Transverse colon (tissue), 4 donors: ENCODE measurements around the gene PDLIM7. TPM values are rescaled to one million over a fixed set of nuclear protein-coding genes. Genes with fewer than 3 reads are reported as not detected.

Experiments
- DNase-seq: peaks from one replicate; pipeline ENCODE4 v3.0.0-alpha.2; 2019
- H3K27ac ChIP-seq, 4 donors: fragments of 200-600 bp; sonication (generic); 2 replicates each; pipeline ENCODE4 v1.5.1; 2016 to 2018; ENCODE audit warnings: inconsistent platforms in 4 of 4
- H3K27me3 ChIP-seq: fragments of 200-600 bp; sonication (generic); 2 replicates; pipeline ENCODE4 v1.5.1; 2017; ENCODE audit warnings: inconsistent platforms
- H3K36me3 ChIP-seq, 4 donors: fragments of 200-600 bp; sonication (generic); 2 replicates each; pipeline ENCODE4 v1.5.1; 2017 to 2019; ENCODE audit warnings: inconsistent platforms in 4 of 4
- H3K4me1 ChIP-seq, 4 donors: fragments of 200-600 bp; sonication (generic); 2 replicates each; pipeline ENCODE4 v1.5.1; 2017 to 2020; ENCODE audit warnings: inconsistent platforms in 4 of 4
- H3K4me3 ChIP-seq, 4 donors: fragments of 200-600 bp; sonication (generic); 1 replicate in 1 of 4; 2 replicates in 3 of 4; pipeline versions ENCODE4 v1.5.1 to v1.6.1; 2017 to 2019; ENCODE audit warnings: inconsistent platforms in 4 of 4
- H3K9me3 ChIP-seq, 2 donors: fragments of 200-600 bp; sonication (generic); 2 replicates each; pipeline ENCODE4 v1.5.1; 2017 to 2019; ENCODE audit warnings: inconsistent platforms in 2 of 2
- EP300 ChIP-seq: sonication (generic); formaldehyde crosslinking; IDR thresholded peaks from one replicate; pipeline ENCODE4 v1.6.1; 2017; ENCODE audit warnings: antibody characterized with exemption, low read depth
- POLR2A ChIP-seq: fragments of 450-650 bp; IDR thresholded peaks from one replicate; pipeline ENCODE4 v1.6.1; 2016; ENCODE audit warnings: antibody characterized with exemption, mild to moderate bottlenecking, moderate library complexity
- POLR2AphosphoS5 ChIP-seq, 3 donors: sonication (generic); formaldehyde crosslinking; IDR thresholded peaks; one replicate each; pipeline ENCODE4 v1.6.1; 2016; ENCODE audit warnings: antibody characterized with exemption in 3 of 3
- WGBS, 2 donors: methylation state at CpG; one replicate each; pipeline ENCODE4 v1.1.5; 2018; ENCODE audit warnings: low coverage in 1 of 2; 5-methylcytosine and 5-hydroxymethylcytosine counted together
- in situ Hi-C, 4 donors: fragments of 200-750 bp; cut with MboI; loops; one replicate each; pipeline versions ENCODE4 v1.15.0 to v1.15.1; 2017; ENCODE audit warnings: low sequenced_read_pairs in 3 of 4, low pct_ligation_motif_present in 1 of 4, low pct_unique_long_range_greater_than_20kb in 1 of 4
- intact Hi-C: fragments of 100-400 bp; cut with DNase I; formaldehyde crosslinking; loops from one replicate; pipeline ENCODE4 v1.15.1; 2023; ENCODE audit warnings: low total_unique reads
- total RNA-seq, 4 donors: library from RNA; depleted of rRNA; stranded (reverse); fragments of >200 nt; gene quantifications; one replicate each; pipeline ENCODE4 v1.1.0, GENCODE V29; 2016
- TF ChIP-seq, protein P1 (sequence below), 5 experiments: fragments of 200-600 bp in 3 of 5; fragments of 450-650 bp in 2 of 5; sonication (generic) in 3 of 5; IDR thresholded peaks; 1 replicate in 2 of 5; 2 replicates in 3 of 5; pipeline ENCODE4 v1.5.1; 2016 to 2017; ENCODE audit warnings: antibody characterized with exemption in 5 of 5, inconsistent platforms in 3 of 5, mild to moderate bottlenecking in 2 of 5, moderate library complexity in 1 of 5

PDLIM7 gene
- total RNA-seq, 4 donors from 2014 or later: 52.6 to 256 (median 78.6) TPM

DNA sequence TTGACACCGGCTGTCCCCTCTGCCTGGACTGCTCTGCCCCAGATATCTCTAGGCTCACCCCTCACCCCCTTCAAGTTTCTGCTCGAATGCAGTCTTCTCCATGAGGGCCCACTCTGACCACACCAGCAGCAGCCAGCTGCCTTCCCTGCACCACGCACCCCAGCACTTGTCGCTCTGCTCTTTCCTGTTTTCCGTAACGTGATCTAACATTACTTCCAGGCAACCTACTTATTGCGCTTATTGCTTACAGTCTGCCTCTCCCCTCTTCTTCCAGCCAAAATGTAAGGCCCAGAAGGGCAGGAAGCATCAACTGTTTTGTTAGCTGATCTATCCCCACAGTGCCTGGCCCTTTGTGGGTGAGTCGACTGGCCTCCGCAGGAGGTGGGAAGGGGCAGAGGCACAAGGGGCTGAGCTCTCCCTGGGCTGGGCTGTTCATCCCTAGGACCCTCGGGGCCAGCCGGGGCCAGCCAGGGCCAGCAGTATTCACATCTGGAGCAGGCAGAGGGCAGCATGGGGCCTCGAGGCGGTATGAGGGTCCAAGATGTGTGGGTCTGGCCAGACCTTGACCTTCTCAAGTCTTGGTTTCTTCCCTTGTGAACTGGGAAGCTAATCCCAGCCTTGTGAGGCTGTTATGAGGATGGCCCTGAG lies 12.4 kb downstream of the PDLIM7 start:
- DNase-seq: no peak
- no peak overlapping the region for H3K4me3 ChIP-seq
- intact Hi-C loops (no loop called here), in situ Hi-C loops (no loop called here)
- WGBS, 2 donors: 47 to 79% methylated on average over 5 to 13 of the region's 13 CpGs
- H3K36me3 ChIP-seq: no peaks in the 10 kb centered on the region
- H3K9me3 ChIP-seq: no peaks in the 10 kb centered on the region
- peaks cover 7 to 30% (median 15%) of the 10 kb centered on the region in 4 donors for H3K4me1 ChIP-seq
- TF ChIP-seq POLR2AphosphoS5 (IDR thresholded peaks at IDR 0.05): no peak
- no peak for TF ChIP-seq EP300
- TF ChIP-seq, protein P1, sequence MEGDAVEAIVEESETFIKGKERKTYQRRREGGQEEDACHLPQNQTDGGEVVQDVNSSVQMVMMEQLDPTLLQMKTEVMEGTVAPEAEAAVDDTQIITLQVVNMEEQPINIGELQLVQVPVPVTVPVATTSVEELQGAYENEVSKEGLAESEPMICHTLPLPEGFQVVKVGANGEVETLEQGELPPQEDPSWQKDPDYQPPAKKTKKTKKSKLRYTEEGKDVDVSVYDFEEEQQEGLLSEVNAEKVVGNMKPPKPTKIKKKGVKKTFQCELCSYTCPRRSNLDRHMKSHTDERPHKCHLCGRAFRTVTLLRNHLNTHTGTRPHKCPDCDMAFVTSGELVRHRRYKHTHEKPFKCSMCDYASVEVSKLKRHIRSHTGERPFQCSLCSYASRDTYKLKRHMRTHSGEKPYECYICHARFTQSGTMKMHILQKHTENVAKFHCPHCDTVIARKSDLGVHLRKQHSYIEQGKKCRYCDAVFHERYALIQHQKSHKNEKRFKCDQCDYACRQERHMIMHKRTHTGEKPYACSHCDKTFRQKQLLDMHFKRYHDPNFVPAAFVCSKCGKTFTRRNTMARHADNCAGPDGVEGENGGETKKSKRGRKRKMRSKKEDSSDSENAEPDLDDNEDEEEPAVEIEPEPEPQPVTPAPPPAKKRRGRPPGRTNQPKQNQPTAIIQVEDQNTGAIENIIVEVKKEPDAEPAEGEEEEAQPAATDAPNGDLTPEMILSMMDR (IDR thresholded peaks at IDR 0.05): no peak
- TF ChIP-seq POLR2A: no peak
- peak overlapping the region in 3 of 4 donors; percentile 22 to 91 (median 41) for H3K27ac ChIP-seq
- H3K27me3 ChIP-seq: no peaks in the 10 kb centered on the region

- in situ Hi-C loops (no loop called here), intact Hi-C loops (no loop called here)
- no peak overlapping the region for H3K4me3 ChIP-seq
- 75% methylated on average over 22 of the region's 22 CpGs; no CpG with 5 or more reads in 1 of the 2 donors for WGBS, 2 donors
- H3K27ac ChIP-seq: peak overlapping the region in 3 of 4 donors; percentile 41 to 91 (median 72)
- TF ChIP-seq POLR2A (no peak), EP300 (no peak), POLR2AphosphoS5 (IDR thresholded peaks at IDR 0.05) (no peak)
- TF ChIP-seq, protein P1 (IDR thresholded peaks at IDR 0.05): no peak
- peaks cover 10 to 30% (median 16%) of the 10 kb centered on the region in 4 donors for H3K4me1 ChIP-seq
- H3K9me3 ChIP-seq: no peaks in the 10 kb centered on the region
- no peaks in the 10 kb centered on the region for H3K36me3 ChIP-seq
- no peak for DNase-seq
- H3K27me3 ChIP-seq: no peaks in the 10 kb centered on the region
Measured at GRCh38 chr5:177483994-177484901, 13.2 kb downstream of the PDLIM7 start.

DNA sequence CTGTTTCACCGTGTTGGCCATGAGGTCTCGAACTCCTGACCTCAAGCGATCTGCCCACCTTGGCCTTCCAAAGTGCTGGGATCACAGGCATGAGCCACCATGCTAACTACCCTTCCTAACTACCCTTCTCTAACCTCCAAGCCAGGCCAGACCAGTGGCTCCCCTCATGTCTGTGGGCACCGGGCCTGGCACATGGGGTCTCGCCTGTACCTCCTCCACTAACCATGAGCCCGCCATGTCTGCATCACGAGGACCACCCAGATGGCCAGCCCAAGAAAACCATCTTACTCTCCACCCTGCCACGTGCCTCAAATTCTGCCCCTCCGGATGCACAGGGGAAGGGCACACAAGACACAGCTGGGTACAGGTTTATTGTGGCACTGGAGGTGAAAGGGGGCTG lies 14.4 kb downstream of the PDLIM7 start:
- no peak for DNase-seq
- in situ Hi-C loops (no loop called here), intact Hi-C loops (no loop called here)
- Histone ChIP-seq H3K9me3 (no peaks in the 10 kb centered on the region), H3K27me3 (no peaks in the 10 kb centered on the region), H3K4me1 (peaks cover 16 to 42% (median 24%) of the 10 kb centered on the region in 4 donors), H3K27ac (peak overlapping the region in 3 of 4 donors; percentile 72 to 91 (median 82)), H3K4me3 (no peak overlapping the region), H3K36me3 (no peaks in the 10 kb centered on the region)
- TF ChIP-seq, protein P1 (IDR thresholded peaks at IDR 0.05): no peak
- TF ChIP-seq EP300 (no peak), POLR2AphosphoS5 (IDR thresholded peaks at IDR 0.05) (no peak), POLR2A (no peak)
- 97 to 100% methylated on average over 2 to 9 of the region's 9 CpGs for WGBS, 2 donors

DNA sequence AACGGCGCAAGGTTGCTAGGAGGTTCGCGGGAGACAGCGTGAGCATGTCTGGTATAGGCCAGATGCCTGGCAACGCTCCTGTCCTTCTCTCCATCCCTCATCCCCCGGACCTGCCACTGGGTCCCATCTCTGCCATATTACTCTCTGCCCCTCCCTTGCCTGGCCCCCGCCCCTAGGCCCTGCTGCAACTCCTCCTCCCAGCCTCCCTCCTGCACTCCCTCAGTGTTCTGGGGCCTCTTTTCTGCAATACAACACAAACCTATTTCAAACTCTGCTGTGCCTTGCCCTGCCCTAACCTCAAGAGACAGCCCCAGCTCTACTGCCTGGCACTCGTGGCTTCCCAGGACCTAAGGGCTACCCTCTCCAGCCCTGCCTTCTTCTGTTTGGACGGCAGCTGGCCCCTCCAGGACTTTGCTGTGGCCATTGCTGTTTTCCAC lies 15.0 kb downstream of the PDLIM7 start:
- Histone ChIP-seq H3K27ac (peak overlapping the region; percentile 72 to 91 (median 78)), H3K27me3 (no peaks in the 10 kb centered on the region), H3K4me1 (peaks cover 17 to 45% (median 24%) of the 10 kb centered on the region in 4 donors), H3K4me3 (no peak overlapping the region), H3K9me3 (no peaks in the 10 kb centered on the region), H3K36me3 (no peaks in the 10 kb centered on the region)
- DNase-seq: no peak
- in situ Hi-C loops: no loop called here
- TF ChIP-seq POLR2A (no peak), POLR2AphosphoS5 (IDR thresholded peaks at IDR 0.05) (no peak), EP300 (no peak)
- TF ChIP-seq, protein P1 (IDR thresholded peaks at IDR 0.05): no peak
- WGBS, 2 donors: 82 to 91% methylated on average over 7 to 10 of the region's 10 CpGs
- intact Hi-C loops: no loop called here
